A549 (cell line): ENCODE measurements around the gene RASL10B.

Source experiments
- CEBPB ChIP-seq, 2 experiments: fragments of >200 bp in 1 of 2; sonication (Bioruptor Twin) in 1 of 2; formaldehyde crosslinking in 1 of 2; IDR thresholded peaks; 2 replicates each; pipeline ENCODE4 v1.6.1; 2012 to 2016
- TF ChIP-seq, protein P1 (sequence below): fragments of >200 bp; sonication (Bioruptor Twin); formaldehyde crosslinking; IDR thresholded peaks from 3 replicates; pipeline ENCODE4 v1.6.1; 2016
- TF ChIP-seq, protein P2 (sequence below): fragments of 450-650 bp; IDR thresholded peaks from 2 replicates; pipeline ENCODE4 v1.6.1; 2014; ENCODE audit warnings: antibody characterized with exemption

DNA sequence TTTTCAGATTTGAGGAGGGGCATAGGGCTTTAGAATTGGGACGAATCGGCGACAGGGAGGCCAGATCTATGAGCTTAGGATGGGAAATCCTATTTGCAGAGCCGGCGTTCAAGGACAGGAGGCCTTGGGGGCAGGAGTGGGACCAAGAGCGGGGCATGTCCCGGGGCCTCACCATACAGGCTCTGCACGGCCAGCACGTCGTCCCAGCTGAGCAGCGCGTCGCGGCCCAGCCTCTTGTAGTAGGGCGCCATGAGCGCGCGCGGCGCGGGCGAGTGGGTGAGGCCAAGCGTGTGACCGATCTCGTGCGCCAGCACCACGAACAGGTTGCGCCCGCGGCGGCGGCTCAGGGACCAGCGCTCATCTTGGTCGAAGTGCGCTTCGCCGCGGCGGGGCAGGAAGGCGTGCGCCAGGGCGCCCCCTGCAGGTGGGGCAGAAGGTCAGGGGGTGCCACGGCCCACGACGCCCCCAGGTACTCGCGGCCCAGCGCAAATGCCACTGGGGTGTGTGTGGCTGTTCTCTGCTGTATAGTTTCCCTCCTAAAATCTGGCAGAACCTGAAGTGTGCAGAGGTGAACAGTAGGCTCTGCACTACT, 38.6 kb downstream of the RASL10B start:
- no peak for TF ChIP-seq CEBPB (IDR thresholded peaks at IDR 0.05)
- TF ChIP-seq, protein P1, sequence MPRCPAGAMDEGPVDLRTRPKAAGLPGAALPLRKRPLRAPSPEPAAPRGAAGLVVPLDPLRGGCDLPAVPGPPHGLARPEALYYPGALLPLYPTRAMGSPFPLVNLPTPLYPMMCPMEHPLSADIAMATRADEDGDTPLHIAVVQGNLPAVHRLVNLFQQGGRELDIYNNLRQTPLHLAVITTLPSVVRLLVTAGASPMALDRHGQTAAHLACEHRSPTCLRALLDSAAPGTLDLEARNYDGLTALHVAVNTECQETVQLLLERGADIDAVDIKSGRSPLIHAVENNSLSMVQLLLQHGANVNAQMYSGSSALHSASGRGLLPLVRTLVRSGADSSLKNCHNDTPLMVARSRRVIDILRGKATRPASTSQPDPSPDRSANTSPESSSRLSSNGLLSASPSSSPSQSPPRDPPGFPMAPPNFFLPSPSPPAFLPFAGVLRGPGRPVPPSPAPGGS = no peak
- TF ChIP-seq, protein P2, sequence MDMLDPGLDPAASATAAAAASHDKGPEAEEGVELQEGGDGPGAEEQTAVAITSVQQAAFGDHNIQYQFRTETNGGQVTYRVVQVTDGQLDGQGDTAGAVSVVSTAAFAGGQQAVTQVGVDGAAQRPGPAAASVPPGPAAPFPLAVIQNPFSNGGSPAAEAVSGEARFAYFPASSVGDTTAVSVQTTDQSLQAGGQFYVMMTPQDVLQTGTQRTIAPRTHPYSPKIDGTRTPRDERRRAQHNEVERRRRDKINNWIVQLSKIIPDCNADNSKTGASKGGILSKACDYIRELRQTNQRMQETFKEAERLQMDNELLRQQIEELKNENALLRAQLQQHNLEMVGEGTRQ = no peak
